OCI-LY3 (cell line): ENCODE data around the gene FAM217B.

Source experiments
- EZH2phosphoT487 ChIP-seq: fragments of 200-600 bp; shearing (Covaris generic); IDR thresholded peaks from 2 replicates; pipeline ENCODE4 v1.6.1; 2018; ENCODE audit warnings: antibody characterized with exemption, mixed run types, low read depth
- TF ChIP-seq, protein P1 (sequence below): fragments of 200-600, 300-600 bp; sonication (generic); IDR thresholded peaks from 2 replicates; pipeline ENCODE4 v1.5.1; 2014; ENCODE audit warnings: antibody characterized with exemption, low read length, low read depth

DNA sequence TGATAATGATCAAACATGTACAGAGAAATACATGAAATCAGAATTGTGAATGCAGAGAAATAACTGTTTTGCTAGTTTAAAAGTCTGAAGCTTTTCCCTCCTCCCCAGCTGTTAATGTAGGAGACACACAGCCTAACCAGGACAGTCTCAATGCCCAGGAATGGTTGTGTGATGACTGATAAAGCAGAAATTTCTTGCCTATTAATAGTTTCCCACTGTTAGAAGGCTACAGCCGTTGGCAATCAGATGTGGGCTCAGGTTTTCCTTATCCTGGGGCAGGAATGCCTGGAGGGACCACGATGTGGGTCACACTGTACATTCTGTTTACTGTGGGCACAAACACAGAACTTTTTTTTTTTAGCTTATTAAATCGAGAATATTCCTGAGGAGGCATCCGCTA, 2.0 kb upstream of the FAM217B start:
- TF ChIP-seq, protein P1, sequence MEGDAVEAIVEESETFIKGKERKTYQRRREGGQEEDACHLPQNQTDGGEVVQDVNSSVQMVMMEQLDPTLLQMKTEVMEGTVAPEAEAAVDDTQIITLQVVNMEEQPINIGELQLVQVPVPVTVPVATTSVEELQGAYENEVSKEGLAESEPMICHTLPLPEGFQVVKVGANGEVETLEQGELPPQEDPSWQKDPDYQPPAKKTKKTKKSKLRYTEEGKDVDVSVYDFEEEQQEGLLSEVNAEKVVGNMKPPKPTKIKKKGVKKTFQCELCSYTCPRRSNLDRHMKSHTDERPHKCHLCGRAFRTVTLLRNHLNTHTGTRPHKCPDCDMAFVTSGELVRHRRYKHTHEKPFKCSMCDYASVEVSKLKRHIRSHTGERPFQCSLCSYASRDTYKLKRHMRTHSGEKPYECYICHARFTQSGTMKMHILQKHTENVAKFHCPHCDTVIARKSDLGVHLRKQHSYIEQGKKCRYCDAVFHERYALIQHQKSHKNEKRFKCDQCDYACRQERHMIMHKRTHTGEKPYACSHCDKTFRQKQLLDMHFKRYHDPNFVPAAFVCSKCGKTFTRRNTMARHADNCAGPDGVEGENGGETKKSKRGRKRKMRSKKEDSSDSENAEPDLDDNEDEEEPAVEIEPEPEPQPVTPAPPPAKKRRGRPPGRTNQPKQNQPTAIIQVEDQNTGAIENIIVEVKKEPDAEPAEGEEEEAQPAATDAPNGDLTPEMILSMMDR: no peak
- TF ChIP-seq EZH2phosphoT487: no peak
